ENCODE measurements around the gene AMBRA1.

AMBRA1 gene

DNA sequence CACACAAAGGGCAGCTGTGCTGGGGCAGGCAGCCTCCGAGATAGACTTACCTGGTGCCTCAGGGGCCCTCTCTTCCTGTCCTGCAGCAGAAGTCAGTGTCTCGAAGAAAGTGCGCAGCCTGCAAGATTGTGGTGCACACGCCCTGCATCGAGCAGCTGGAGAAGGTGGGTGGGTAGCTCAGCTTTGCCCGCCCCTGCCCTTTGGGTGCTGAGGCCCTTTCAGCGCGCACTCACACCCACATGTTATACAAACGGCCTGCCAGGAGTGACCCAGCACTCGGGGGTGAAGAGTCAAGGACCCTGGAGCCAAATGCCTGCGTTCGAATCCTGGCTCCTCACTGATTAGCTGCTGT lies 225.9 kb downstream of the AMBRA1 start:
- Histone ChIP-seq H2BK5ac (ENCODE audit: low read depth, low read length, poor library complexity, severe bottlenecking) (no peak overlapping the region), H3K23ac (ENCODE audit: low read length in 2 of 2) (no peak overlapping the region), H3K27me3 (ENCODE audit: control insufficient read depth in 1 of 2, insufficient read depth in 1 of 2, low read length in 2 of 2) (no peaks in the 10 kb centered on the region), H3K79me1 (replicated peaks; ENCODE audit: low read length, poor library complexity, severe bottlenecking) (peaks cover 30% of the 10 kb centered on the region), H3K18ac (ENCODE audit: low read depth in 1 of 2, low read length in 2 of 2) (peak overlapping the region in 1 of 2 experiments; percentile 35), H2AFZ (ENCODE audit: low read depth, low read length) (no peak overlapping the region), H3K4me3 (ENCODE audit: insufficient read depth in 1 of 2, low read depth in 1 of 2, low read length in 2 of 2) (no peak overlapping the region), H3K4ac (ENCODE audit: low read depth in 1 of 2, low read length in 2 of 2) (no peak overlapping the region), H2BK15ac (ENCODE audit: low read depth, poor library complexity, severe bottlenecking) (no peak overlapping the region), H4K91ac (ENCODE audit: low read length) (peak overlapping the region; percentile 18), H4K8ac (ENCODE audit: low read length) (peak overlapping the region; percentile 70), H2BK12ac (ENCODE audit: low read length in 2 of 2) (no peak overlapping the region), H3K36me3 (ENCODE audit: control insufficient read depth in 1 of 2, insufficient read depth in 2 of 2, low read depth in 1 of 2, low read length in 2 of 2) (peaks cover 31 to 61% of the 10 kb centered on the region in 2 experiments), H3K27ac (ENCODE audit: low read length, poor library complexity, severe bottlenecking) (no peak overlapping the region), H2AK5ac (ENCODE audit: low read length, severe bottlenecking) (no peak overlapping the region), H3K9ac (ENCODE audit: low read length) (peak overlapping the region; percentile 26), H3K14ac (ENCODE audit: low read length in 2 of 2) (no peak overlapping the region), H3K4me1 (ENCODE audit: control insufficient read depth, insufficient read depth, low read depth, low read length) (peaks cover 57% of the 10 kb centered on the region), H2BK120ac (ENCODE audit: low read depth, low read length) (no peak overlapping the region), H3K4me2 (ENCODE audit: low read length, poor library complexity, severe bottlenecking) (no peak overlapping the region), H3K9me3 (ENCODE audit: control insufficient read depth, low read length) (no peaks in the 10 kb centered on the region)
- DNase-seq: no peak
- 90% methylated on average over 12 of the region's 12 CpGs for WGBS

DNA sequence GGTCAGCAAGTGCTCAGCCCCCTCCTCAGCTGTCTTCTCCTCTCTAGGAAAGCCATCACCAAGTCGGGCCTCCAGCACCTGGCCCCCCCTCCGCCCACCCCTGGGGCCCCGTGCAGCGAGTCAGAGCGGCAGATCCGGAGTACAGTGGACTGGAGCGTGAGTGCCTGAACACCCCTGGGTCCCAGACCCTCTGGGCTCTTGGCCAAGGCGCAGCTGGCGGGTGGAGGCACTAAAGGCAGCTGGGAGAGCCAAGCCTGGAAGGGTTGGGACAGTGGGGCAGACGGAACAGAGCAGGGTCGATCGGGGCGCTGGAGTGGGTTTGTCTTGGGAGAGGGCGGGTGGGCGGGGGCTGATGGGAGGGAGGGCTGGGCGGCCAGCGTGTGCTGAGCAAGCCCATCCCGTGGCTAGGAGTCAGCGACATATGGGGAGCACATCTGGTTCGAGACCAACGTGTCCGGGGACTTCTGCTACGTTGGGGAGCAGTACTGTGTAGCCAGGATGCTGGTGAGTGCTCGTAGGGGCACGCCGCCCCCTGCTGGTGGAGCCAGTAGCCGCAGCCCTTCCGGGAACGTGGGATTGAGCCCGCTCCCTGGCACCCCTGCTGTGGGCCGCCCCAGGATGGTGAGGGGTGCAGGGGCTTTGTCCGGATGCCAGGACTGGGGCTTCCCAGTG lies 226.4 kb downstream of the AMBRA1 start:
- peak overlapping the region; percentile 26 for H3K9ac ChIP-seq (ENCODE audit: low read length)
- H3K79me1 ChIP-seq (replicated peaks; ENCODE audit: low read length, poor library complexity, severe bottlenecking): peaks cover 35% of the 10 kb centered on the region
- no peak overlapping the region for H3K14ac ChIP-seq (ENCODE audit: low read length in 2 of 2)

DNA sequence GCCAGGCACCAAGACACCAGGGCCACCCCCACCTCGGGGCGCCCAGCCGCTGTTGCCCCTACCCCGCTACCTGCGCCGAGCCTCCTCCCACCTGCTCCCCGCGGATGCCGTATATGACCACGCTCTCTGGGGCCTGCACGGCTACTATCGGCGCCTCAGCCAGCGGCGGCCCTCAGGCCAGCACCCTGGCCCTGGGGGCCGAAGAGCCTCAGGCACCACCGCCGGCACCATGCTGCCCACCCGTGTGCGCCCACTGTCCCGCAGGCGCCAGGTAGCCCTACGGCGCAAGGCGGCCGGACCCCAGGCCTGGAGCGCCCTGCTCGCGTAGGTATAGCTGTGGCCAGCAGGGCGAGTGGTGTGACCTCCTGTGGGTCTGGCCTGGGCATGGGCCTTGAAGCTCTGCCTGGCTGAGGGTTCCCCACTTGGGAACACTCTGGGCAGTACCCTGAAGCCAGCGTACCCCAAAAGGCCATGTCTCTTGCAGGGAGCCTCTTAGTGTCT lies 227.1 kb downstream of the AMBRA1 start:
- H4K91ac ChIP-seq (ENCODE audit: low read length): peak overlapping the region; percentile 25
- no peak overlapping the region for H3K14ac ChIP-seq (ENCODE audit: low read length in 2 of 2)
- no peak overlapping the region for H3K4me2 ChIP-seq (ENCODE audit: low read length, poor library complexity, severe bottlenecking)
- H2BK5ac ChIP-seq (ENCODE audit: low read depth, low read length, poor library complexity, severe bottlenecking): no peak overlapping the region
- no peaks in the 10 kb centered on the region for H3K9me3 ChIP-seq (ENCODE audit: control insufficient read depth, low read length)
- peak overlapping the region in 1 of 2 experiments; percentile 16 for H3K4ac ChIP-seq (ENCODE audit: low read depth in 1 of 2, low read length in 2 of 2)
- no peak overlapping the region for H3K4me3 ChIP-seq (ENCODE audit: insufficient read depth in 1 of 2, low read depth in 1 of 2, low read length in 2 of 2)
- H3K36me3 ChIP-seq (ENCODE audit: control insufficient read depth in 1 of 2, insufficient read depth in 2 of 2, low read depth in 1 of 2, low read length in 2 of 2): peaks cover 23 to 57% of the 10 kb centered on the region in 2 experiments
- H2BK12ac ChIP-seq (ENCODE audit: low read length in 2 of 2): peak overlapping the region in 1 of 2 experiments; percentile 56
- H2AFZ ChIP-seq (ENCODE audit: low read depth, low read length): no peak overlapping the region
- no peak for DNase-seq
- peak overlapping the region in 1 of 2 experiments; percentile 51 for H3K23ac ChIP-seq (ENCODE audit: low read length in 2 of 2)
- H3K9ac ChIP-seq (ENCODE audit: low read length): no peak overlapping the region
- peaks cover 35% of the 10 kb centered on the region for H3K79me1 ChIP-seq (replicated peaks; ENCODE audit: low read length, poor library complexity, severe bottlenecking)
- no peak overlapping the region for H2AK5ac ChIP-seq (ENCODE audit: low read length, severe bottlenecking)
- no peaks in the 10 kb centered on the region for H3K27me3 ChIP-seq (ENCODE audit: control insufficient read depth in 1 of 2, insufficient read depth in 1 of 2, low read length in 2 of 2)
- WGBS: 97% methylated on average over 31 of the region's 31 CpGs
- H3K27ac ChIP-seq (ENCODE audit: low read length, poor library complexity, severe bottlenecking): no peak overlapping the region
- no peak overlapping the region for H4K8ac ChIP-seq (ENCODE audit: low read length)
- peak overlapping the region in 1 of 2 experiments; percentile 61 for H3K18ac ChIP-seq (ENCODE audit: low read depth in 1 of 2, low read length in 2 of 2)
- H2BK15ac ChIP-seq (ENCODE audit: low read depth, poor library complexity, severe bottlenecking): no peak overlapping the region
- no peak overlapping the region for H2BK120ac ChIP-seq (ENCODE audit: low read depth, low read length)
- peaks cover 69% of the 10 kb centered on the region for H3K4me1 ChIP-seq (ENCODE audit: control insufficient read depth, insufficient read depth, low read depth, low read length)

More for the DNA sequence above, 226.4 kb downstream of the AMBRA1 start:
- H2BK15ac ChIP-seq (ENCODE audit: low read depth, poor library complexity, severe bottlenecking): no peak overlapping the region
- H3K4me2 ChIP-seq (ENCODE audit: low read length, poor library complexity, severe bottlenecking): no peak overlapping the region
- no peak overlapping the region for H2BK5ac ChIP-seq (ENCODE audit: low read depth, low read length, poor library complexity, severe bottlenecking)
- H3K18ac ChIP-seq (ENCODE audit: low read depth in 1 of 2, low read length in 2 of 2): peak overlapping the region in 1 of 2 experiments; percentile 61
- no peaks in the 10 kb centered on the region for H3K9me3 ChIP-seq (ENCODE audit: control insufficient read depth, low read length)
- H2AFZ ChIP-seq (ENCODE audit: low read depth, low read length): no peak overlapping the region
- H4K91ac ChIP-seq (ENCODE audit: low read length): peak overlapping the region; percentile 22
- DNase-seq: peak; percentile 58
- no peak overlapping the region for H3K23ac ChIP-seq (ENCODE audit: low read length in 2 of 2)
- H4K8ac ChIP-seq (ENCODE audit: low read length): peak overlapping the region; percentile 70
- H2BK120ac ChIP-seq (ENCODE audit: low read depth, low read length): no peak overlapping the region
- H3K36me3 ChIP-seq (ENCODE audit: control insufficient read depth in 1 of 2, insufficient read depth in 2 of 2, low read depth in 1 of 2, low read length in 2 of 2): peaks cover 28 to 59% of the 10 kb centered on the region in 2 experiments
- H2BK12ac ChIP-seq (ENCODE audit: low read length in 2 of 2): no peak overlapping the region
- H3K27me3 ChIP-seq (ENCODE audit: control insufficient read depth in 1 of 2, insufficient read depth in 1 of 2, low read length in 2 of 2): no peaks in the 10 kb centered on the region
- H2AK5ac ChIP-seq (ENCODE audit: low read length, severe bottlenecking): no peak overlapping the region
- no peak overlapping the region for H3K27ac ChIP-seq (ENCODE audit: low read length, poor library complexity, severe bottlenecking)
- WGBS: 39% methylated on average over 32 of the region's 32 CpGs
- peak overlapping the region in 1 of 2 experiments; percentile 16 for H3K4ac ChIP-seq (ENCODE audit: low read depth in 1 of 2, low read length in 2 of 2)
- H3K4me3 ChIP-seq (ENCODE audit: insufficient read depth in 1 of 2, low read depth in 1 of 2, low read length in 2 of 2): no peak overlapping the region
- H3K4me1 ChIP-seq (ENCODE audit: control insufficient read depth, insufficient read depth, low read depth, low read length): peaks cover 62% of the 10 kb centered on the region

DNA sequence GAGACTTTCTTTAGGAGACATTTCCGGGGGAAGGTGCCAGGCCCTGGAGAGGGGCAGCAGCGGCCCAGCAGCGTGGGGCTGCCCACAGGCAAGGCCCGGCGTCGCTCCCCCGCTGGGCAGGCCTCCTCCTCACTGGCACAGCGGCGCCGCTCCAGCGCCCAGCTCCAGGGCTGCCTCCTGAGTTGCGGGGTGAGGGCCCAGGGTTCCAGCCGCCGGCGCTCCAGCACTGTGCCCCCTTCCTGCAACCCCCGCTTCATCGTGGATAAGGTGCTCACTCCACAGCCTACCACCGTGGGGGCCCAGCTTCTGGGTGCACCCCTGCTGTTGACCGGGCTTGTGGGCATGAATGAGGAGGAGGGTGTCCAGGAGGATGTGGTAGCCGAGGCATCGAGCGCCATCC lies 227.6 kb downstream of the AMBRA1 start:
- H3K9ac ChIP-seq (ENCODE audit: low read length): no peak overlapping the region
- H3K23ac ChIP-seq (ENCODE audit: low read length in 2 of 2): no peak overlapping the region
- H4K91ac ChIP-seq (ENCODE audit: low read length): no peak overlapping the region
- 94% methylated on average over 21 of the region's 22 CpGs for whole genome bisulfite sequencing
- H2BK5ac ChIP-seq (ENCODE audit: low read depth, low read length, poor library complexity, severe bottlenecking): no peak overlapping the region
- no peak overlapping the region for H3K14ac ChIP-seq (ENCODE audit: low read length in 2 of 2)
- H3K18ac ChIP-seq (ENCODE audit: low read depth in 1 of 2, low read length in 2 of 2): no peak overlapping the region
- H3K36me3 ChIP-seq (ENCODE audit: control insufficient read depth in 1 of 2, insufficient read depth in 2 of 2, low read depth in 1 of 2, low read length in 2 of 2): peaks cover 18 to 52% of the 10 kb centered on the region in 2 experiments
- H3K4ac ChIP-seq (ENCODE audit: low read depth in 1 of 2, low read length in 2 of 2): no peak overlapping the region
- no peaks in the 10 kb centered on the region for H3K27me3 ChIP-seq (ENCODE audit: control insufficient read depth in 1 of 2, insufficient read depth in 1 of 2, low read length in 2 of 2)
- no peak overlapping the region for H2BK12ac ChIP-seq (ENCODE audit: low read length in 2 of 2)
- no peaks in the 10 kb centered on the region for H3K9me3 ChIP-seq (ENCODE audit: control insufficient read depth, low read length)
- no peak for DNase-seq
- H3K4me3 ChIP-seq (ENCODE audit: insufficient read depth in 1 of 2, low read depth in 1 of 2, low read length in 2 of 2): no peak overlapping the region
- peaks cover 33% of the 10 kb centered on the region for H3K79me1 ChIP-seq (replicated peaks; ENCODE audit: low read length, poor library complexity, severe bottlenecking)
- no peak overlapping the region for H3K4me2 ChIP-seq (ENCODE audit: low read length, poor library complexity, severe bottlenecking)
- H2BK15ac ChIP-seq (ENCODE audit: low read depth, poor library complexity, severe bottlenecking): no peak overlapping the region
- H4K8ac ChIP-seq (ENCODE audit: low read length): no peak overlapping the region
- peaks cover 74% of the 10 kb centered on the region for H3K4me1 ChIP-seq (ENCODE audit: control insufficient read depth, insufficient read depth, low read depth, low read length)
- H2BK120ac ChIP-seq (ENCODE audit: low read depth, low read length): no peak overlapping the region
- H2AK5ac ChIP-seq (ENCODE audit: low read length, severe bottlenecking): no peak overlapping the region
- no peak overlapping the region for H3K27ac ChIP-seq (ENCODE audit: low read length, poor library complexity, severe bottlenecking)
- H2AFZ ChIP-seq (ENCODE audit: low read depth, low read length): no peak overlapping the region
